Measurements from ENCODE around the gene CNNM2. TPM values are rescaled to one million over a fixed set of nuclear protein-coding genes. Genes with fewer than 3 reads are reported as not detected.

The CNNM2 gene
- total RNA-seq, 6 experiments from 2014 or later, result 7.7 to 9.1 (median 8.1) TPM

GRCh38 chr10:103139803-103140202, 221.7 kb downstream of the CNNM2 start:
- Mint-ChIP-seq H3K4me1 (ENCODE audit: low read depth) (peaks cover 35% of the 10 kb centered on the region), H3K27ac (0 out of 2 replicates have a peak overlapping the region, but pooled peaks have one; percentile 9), H3K27me3 (ENCODE audit: insufficient read depth) (no peaks in the 10 kb centered on the region; the same call in 1 of the 2 replicates), H3K4me3 (no peak overlapping the region), H3K36me3 (ENCODE audit: low read depth) (peaks cover 57% of the 10 kb centered on the region), H3K9me3 (no peaks in the 10 kb centered on the region; the same call in 1 of the 2 replicates)
- DNase-seq, result no peak
- no peak for TF ChIP-seq CTCF (IDR thresholded peaks at IDR 0.05)

Other genes with a start within 250 kb of the CNNM2 start
- gene ARL3, start 203.9 kb upstream of the CNNM2 start, total RNA-seq (2021; fragmentation: NEBNext Ultra II Directional; extraction: Animal tissue kit (Norgen Biotek cat#: 25700)), result 10 to 100 TPM; 13.2 to 18.4 (median 16.8) TPM
- gene SFXN2, start 203.7 kb upstream of the CNNM2 start, total RNA-seq (2021; fragmentation: NEBNext Ultra II Directional; extraction: Animal tissue kit (Norgen Biotek cat#: 25700)), result 1 to 10 TPM; 2.2 to 4.4 (median 3.5) TPM
- 10 to 100 TPM; 34.9 to 40.7 (median 38.6) TPM for gene WBP1L, start 174.3 kb upstream of the CNNM2 start, total RNA-seq (2021; fragmentation: NEBNext Ultra II Directional; extraction: Animal tissue kit (Norgen Biotek cat#: 25700))
- gene CYP17A1, start 80.9 kb upstream of the CNNM2 start, total RNA-seq (2021; fragmentation: NEBNext Ultra II Directional; extraction: Animal tissue kit (Norgen Biotek cat#: 25700)), result not detected
- gene BORCS7, start 64.0 kb upstream of the CNNM2 start, total RNA-seq (2021; fragmentation: NEBNext Ultra II Directional; extraction: Animal tissue kit (Norgen Biotek cat#: 25700)), result 10 to 100 TPM; 11.5 to 18.1 (median 13.5) TPM
- gene AS3MT, start 48.8 kb upstream of the CNNM2 start, total RNA-seq (2021; fragmentation: NEBNext Ultra II Directional; extraction: Animal tissue kit (Norgen Biotek cat#: 25700)), result 1 to 10 TPM; 2.4 to 3.9 (median 2.9) TPM